B cell (primary cell): Measurements from ENCODE around the gene TCF15.

ENCODE experiments used
- EZH2 ChIP-seq: IDR thresholded peaks from 2 replicates; pipeline ENCODE4 v1.6.1; 2012; ENCODE audit warnings: borderline replicate concordance, low read depth, mild to moderate bottlenecking, moderate library complexity, low read length; ENCODE audit not compliant: insufficient read depth, poor library complexity, severe bottlenecking
- TF ChIP-seq, protein P1 (sequence below): fragments of 200-600 bp; IDR thresholded peaks from one replicate; pipeline ENCODE4 v1.8.0; 2022; ENCODE audit warnings: antibody characterized with exemption, mild to moderate bottlenecking

GRCh38 chr20:573414-574296 lies 36.5 kb downstream of the TCF15 start:
- TF ChIP-seq, protein P1, sequence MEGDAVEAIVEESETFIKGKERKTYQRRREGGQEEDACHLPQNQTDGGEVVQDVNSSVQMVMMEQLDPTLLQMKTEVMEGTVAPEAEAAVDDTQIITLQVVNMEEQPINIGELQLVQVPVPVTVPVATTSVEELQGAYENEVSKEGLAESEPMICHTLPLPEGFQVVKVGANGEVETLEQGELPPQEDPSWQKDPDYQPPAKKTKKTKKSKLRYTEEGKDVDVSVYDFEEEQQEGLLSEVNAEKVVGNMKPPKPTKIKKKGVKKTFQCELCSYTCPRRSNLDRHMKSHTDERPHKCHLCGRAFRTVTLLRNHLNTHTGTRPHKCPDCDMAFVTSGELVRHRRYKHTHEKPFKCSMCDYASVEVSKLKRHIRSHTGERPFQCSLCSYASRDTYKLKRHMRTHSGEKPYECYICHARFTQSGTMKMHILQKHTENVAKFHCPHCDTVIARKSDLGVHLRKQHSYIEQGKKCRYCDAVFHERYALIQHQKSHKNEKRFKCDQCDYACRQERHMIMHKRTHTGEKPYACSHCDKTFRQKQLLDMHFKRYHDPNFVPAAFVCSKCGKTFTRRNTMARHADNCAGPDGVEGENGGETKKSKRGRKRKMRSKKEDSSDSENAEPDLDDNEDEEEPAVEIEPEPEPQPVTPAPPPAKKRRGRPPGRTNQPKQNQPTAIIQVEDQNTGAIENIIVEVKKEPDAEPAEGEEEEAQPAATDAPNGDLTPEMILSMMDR, result no peak
- TF ChIP-seq EZH2, result no peak
